Measurements from ENCODE around the gene GSAP.
A peak's percentile ranks its signal among the peaks of the same experiment; 100 is the strongest.

GSAP gene

DNA sequence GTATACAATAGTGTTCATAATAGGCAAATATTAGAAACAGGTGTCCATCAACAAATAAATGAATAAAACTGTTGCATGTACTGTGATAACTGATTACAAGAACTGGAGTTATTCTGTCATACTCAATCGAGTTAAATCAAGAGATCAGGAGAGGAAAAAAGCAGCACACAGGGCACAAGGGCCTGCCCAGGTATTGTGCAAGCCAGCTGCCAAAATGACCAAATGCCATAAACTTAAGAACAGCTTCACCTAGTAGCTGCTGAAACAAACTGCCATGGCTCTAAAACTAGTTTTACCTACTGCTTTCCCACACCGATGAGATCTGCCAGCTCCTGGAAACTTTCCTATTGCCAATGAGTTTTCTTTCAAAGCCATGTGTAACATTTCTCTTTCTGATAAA lies 12.2 kb downstream of the GSAP start:
- no peak for DNase-seq

DNA sequence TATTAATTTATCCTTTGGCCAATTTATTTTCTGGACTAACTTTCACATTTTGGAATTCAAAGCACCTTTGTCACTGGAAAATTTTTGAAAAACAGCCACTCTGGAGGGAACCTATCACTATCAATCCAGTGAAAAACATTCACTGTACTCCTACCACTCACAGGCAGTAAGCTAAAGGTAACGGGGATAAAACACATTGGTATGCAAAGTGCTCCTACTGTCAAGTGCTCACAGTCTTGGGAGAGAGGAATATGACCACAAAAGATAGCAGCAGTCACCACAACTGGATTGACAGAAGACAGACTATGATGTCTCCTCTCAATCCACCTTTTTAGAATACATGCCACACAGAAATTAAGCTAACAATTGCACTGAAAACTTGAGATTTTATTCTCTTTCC lies 13.3 kb downstream of the GSAP start:
- DNase-seq = no peak

DNA sequence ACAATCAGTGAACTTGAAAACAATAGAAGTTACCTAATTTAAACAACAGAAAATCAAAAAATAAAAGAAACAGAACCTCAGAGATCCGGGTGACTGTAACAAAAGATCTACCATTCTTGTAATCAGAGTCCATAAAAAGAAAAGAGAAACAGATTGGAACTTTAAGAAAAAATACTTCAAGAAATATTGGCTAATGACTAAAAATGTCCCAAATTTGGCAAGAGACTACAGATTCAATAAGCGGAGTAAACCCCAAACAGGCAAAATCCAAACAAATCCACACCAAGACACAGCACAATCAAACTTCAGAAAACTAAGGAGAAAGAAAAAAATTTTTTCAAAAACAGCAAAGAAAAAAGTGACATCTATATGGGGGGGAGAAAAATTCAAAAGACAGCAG lies 15.1 kb downstream of the GSAP start:
- DNase-seq = no peak

- no peak for DNase-seq
Measured at GRCh38 chr7:77399816-77400215, 16.3 kb downstream of the GSAP start.

GRCh38 chr7:77396894-77397547 lies 19.1 kb downstream of the GSAP start:
- DNase-seq = no peak

DNA sequence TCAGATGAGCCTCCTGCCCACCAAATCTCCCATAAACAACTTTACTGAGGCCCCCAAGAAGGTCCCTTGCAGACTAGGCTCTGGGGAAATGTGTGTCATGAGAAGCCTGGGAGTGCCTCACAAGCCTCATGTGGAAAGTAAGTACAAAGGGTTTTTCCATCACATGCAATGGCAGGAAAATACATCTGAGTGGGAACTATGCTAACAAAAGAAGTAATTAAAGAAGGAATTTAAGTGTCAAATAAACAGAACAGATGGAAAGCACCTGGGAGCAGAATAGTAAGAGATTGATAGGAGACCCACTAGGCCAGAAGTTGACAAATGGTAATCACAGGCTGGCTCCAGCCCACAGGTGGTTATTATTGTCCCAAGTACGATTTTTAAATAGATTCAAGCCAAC lies 20.5 kb downstream of the GSAP start:
- DNase-seq = no peak

GRCh38 chr7:77393954-77394353 lies 22.2 kb downstream of the GSAP start:
- DNase-seq = no peak

DNA sequence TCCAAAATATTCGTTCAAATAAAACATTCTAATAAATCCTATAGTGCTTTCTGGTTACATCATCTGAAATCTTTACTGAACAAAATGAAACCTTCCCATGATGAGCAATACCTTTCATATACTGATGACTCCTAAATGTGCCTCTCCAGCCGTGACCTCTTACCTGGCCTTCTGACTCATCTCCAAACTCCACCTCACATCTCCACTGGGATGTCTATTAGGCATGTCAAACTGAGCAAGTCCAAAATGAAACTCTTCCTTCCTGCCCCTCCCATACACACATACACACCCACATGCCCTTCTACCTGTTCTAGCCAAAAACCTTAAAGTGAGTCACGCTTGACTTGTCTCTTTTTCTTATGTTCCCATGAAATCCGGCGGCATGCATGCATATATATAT lies 22.9 kb downstream of the GSAP start:
- peak; percentile 11 for DNase-seq

GRCh38 chr7:77391230-77391629 lies 24.9 kb downstream of the GSAP start:
- DNase-seq = no peak

DNA sequence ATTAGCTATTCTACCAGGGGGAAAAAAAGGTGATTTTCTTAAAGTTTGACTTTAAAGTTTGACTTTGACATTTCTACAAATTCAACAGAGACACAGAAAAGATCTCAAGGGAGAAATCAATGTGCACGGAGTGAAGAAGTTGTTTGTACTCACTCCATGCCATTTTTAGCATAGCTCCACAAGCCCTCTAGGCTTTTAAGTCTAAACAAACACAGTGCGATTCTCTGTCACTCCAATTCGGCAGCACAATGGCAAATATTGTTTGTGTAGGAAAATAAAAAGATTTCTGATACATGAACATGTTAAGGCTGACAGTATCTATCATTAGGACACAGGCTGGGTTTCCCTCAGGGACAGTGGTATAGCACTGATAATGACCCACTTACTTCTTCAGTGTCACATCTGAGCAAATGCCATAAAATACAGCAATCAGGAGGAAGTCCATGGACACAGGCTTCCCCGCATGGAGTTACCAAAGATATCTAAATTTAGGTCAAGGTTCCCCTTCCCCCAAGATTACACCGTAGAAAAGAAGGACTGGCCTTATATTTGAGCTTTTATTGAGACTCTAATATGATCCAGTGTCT lies 28.0 kb downstream of the GSAP start:
- DNase-seq = no peak

- no peak for DNase-seq
Measured at GRCh38 chr7:77386165-77386822, 29.9 kb downstream of the GSAP start.

- DNase-seq = no peak
Measured at GRCh38 chr7:77383333-77383740, 32.8 kb downstream of the GSAP start.

- DNase-seq = no peak
Measured at GRCh38 chr7:77382532-77382931, 33.6 kb downstream of the GSAP start.

DNA sequence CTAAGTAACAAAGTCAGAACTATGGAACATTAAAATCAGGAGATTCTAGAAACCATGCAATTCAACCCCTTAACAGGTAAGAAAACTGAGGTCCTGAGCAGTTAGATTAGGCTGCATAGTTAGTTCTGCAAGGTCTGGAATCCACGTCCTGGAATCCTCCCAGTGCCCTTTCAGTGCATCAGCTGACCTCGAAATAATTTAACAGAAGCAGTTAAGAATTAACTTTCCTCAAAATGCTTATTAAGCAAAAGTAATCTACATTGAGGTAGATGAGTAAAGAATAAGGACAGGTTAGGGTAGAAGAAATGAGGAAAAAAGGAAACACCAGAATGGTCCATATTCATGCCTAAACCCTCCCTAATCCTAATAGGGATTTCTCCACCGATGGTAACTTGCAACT lies 37.6 kb downstream of the GSAP start:
- no peak for DNase-seq

- no peak for DNase-seq
Measured at GRCh38 chr7:77370606-77371005, 45.5 kb downstream of the GSAP start.

DNA sequence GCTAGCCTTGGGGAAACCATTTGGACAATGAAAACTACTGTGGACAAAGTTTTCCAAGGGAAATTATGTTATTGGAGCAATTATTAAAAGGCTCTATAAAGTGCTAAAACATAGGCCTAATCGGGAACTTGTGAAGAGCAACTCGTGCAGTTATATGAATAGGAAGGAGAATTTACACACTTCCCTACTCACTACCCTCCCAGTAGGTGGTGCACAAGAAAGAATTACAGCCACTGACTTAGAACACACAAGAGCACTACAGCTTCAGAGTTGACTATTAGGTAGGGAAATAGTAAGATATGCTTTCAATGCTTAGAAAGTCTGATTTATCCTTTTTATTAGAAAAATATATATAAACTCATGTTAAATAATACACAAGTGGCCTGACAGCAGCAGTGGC lies 47.2 kb downstream of the GSAP start:
- DNase-seq = no peak

DNA sequence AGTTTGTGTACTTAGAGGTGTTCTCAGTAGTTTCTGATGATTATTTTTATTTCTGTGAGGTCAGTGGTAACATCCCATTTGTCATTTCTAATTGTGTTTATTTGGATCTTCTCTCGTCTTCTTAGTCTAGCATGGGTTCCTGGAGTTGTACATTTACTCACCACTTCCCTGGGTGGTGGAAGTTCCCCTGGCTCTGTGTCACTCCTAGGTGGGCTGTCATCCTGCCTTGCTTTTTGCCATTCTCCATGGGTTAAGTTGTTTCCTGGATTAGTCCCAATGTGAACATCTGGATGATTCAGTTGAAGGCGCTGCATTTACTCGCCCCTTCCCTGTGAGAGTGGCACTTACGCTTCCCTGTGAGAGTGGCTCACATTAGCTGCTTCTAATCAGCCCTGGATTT lies 48.2 kb downstream of the GSAP start:
- no peak for DNase-seq

- DNase-seq = no peak
Measured at GRCh38 chr7:77362905-77363304, 53.2 kb downstream of the GSAP start.

DNA sequence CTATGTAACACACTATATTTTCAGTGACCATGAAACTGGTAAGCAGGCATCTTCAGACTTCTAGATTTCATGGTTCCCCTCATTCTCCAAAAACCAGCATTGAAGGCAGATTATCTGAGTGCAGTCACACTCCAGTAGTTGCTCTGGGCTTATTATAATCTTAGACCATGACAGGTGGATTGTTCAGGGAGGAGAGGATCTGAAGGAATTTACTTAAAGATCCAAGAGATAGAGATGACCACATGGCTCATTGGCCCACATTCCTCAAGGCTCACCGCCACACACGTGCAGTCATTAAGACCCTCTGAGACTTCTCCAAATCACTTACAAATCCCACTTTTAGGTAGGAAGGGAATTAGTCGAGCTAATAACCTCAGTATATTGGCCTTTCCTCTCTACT lies 55.2 kb downstream of the GSAP start:
- no peak for DNase-seq

GRCh38 chr7:77360104-77360503 lies 56.0 kb downstream of the GSAP start:
- DNase-seq = no peak

DNA sequence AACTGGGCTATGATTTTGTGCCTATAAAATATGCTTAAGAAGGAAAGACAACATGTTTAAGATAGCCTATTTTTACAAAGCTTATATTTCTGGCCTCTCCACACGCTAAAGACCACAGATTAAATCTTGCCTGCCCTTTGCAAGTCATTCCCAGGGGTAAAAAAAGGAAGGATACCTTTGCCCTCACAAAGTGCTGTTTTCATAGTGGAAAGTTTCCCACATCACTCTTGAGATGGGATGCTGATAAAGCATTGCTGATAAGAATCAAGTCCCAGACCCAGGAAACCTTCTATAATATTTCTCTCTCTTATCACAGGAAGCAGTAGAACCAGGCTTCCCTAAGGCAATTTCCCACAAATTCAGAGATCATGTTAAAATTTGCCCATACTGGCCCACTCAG lies 56.5 kb downstream of the GSAP start:
- no peak for DNase-seq

GRCh38 chr7:77354914-77355313 lies 61.2 kb downstream of the GSAP start:
- no peak for DNase-seq

GRCh38 chr7:77354484-77354883 lies 61.7 kb downstream of the GSAP start:
- no peak for DNase-seq

DNA sequence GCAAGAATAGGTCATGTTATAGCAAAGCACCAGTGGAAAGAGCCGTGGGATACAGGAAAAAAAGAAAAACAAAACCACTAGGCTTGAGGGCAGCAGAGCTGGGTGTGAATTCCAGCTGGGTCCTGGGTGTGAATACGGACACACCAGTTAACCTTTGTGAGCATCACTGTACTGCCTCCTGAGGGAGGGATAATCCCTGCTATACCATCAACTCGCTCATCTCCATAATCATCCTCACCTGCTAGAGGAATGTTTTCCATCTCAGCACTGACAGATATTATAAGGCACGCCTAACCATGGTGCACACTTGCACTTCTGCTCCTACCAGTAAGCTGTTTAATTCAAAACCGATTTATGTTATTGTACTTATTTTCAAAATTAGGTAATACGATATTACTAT lies 62.2 kb downstream of the GSAP start:
- no peak for DNase-seq

DNA sequence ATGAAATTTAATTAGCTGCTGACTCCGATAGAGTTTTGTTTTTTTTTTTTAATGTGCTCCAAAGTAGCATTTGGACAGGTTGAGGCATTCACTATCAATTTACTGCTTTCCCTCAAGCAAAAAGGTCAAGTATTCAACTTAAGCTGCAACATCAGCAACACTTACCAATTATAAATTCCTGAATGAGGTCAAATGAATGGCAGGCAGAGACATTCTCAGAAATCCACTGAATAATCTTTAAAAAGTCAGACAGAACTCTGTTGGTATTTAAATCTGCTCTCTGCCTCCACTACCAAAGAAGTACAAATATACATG lies 62.8 kb downstream of the GSAP start:
- DNase-seq = no peak

All from activated T-cell treated with anti-CD3 and anti-CD28 coated beads for 4 hours (primary cell).